ENCODE measurements around the gene ZIM2.

DNA sequence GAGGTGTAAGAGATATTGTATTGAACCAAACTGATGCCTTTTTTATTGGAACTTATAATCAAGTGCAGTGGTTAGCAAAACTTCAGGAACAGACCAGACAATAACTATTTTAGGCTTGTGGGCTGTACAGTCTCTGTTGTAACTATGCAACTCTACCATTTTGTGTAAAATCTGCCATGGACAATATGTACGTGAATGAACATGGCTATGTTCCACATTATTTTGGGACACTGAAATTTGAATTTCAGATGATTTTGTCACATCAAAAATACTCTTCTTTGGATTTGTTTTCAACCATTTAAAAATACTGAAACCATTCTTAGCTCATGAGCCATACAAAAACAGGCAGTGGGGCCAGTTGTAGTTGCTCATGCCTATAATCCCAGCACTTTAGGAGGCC is 27.9 kb upstream of the ZIM2 start:
- TF ChIP-seq EED (IDR thresholded peaks at IDR 0.05; ENCODE audit: low read depth) = no peak
- TF ChIP-seq POLR2A (IDR thresholded peaks at IDR 0.05; ENCODE audit: low read depth, low read length) = no peak
- TF ChIP-seq MYC (IDR thresholded peaks at IDR 0.05; ENCODE audit: insufficient read depth, insufficient read length, insufficient replicate concordance, low read length, severe bottlenecking) = no peak
- TF ChIP-seq HDAC2 (IDR thresholded peaks at IDR 0.05) = no peak
- TF ChIP-seq EP300 (IDR thresholded peaks at IDR 0.05; ENCODE audit: borderline replicate concordance in 1 of 2, control insufficient read depth in 1 of 2, low read depth in 2 of 2, low read length in 2 of 2) = no peak
- TF ChIP-seq, protein P1, sequence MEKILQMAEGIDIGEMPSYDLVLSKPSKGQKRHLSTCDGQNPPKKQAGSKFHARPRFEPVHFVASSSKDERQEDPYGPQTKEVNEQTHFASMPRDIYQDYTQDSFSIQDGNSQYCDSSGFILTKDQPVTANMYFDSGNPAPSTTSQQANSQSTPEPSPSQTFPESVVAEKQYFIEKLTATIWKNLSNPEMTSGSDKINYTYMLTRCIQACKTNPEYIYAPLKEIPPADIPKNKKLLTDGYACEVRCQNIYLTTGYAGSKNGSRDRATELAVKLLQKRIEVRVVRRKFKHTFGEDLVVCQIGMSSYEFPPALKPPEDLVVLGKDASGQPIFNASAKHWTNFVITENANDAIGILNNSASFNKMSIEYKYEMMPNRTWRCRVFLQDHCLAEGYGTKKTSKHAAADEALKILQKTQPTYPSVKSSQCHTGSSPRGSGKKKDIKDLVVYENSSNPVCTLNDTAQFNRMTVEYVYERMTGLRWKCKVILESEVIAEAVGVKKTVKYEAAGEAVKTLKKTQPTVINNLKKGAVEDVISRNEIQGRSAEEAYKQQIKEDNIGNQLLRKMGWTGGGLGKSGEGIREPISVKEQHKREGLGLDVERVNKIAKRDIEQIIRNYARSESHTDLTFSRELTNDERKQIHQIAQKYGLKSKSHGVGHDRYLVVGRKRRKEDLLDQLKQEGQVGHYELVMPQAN (conservative IDR thresholded peaks at IDR 0.05) = no peak
- TF ChIP-seq ATF3 (IDR thresholded peaks at IDR 0.05; ENCODE audit: borderline replicate concordance, extremely low read depth, low read depth, low read length) = no peak
- no peak for TF ChIP-seq CTCF (IDR thresholded peaks at IDR 0.05 in 2 of 3, conservative IDR thresholded peaks at IDR 0.05 in 1 of 3; ENCODE audit: control insufficient read depth in 2 of 3, extremely low read depth in 1 of 3, insufficient read depth in 1 of 3, low read depth in 3 of 3, low read length in 3 of 3)
- TF ChIP-seq JUNB (IDR thresholded peaks at IDR 0.05) = no peak
- no peak for TF ChIP-seq POLR2AphosphoS5 (IDR thresholded peaks at IDR 0.05; ENCODE audit: low read length)
- no peak for TF ChIP-seq ZSCAN29 (IDR thresholded peaks at IDR 0.05)
- TF ChIP-seq CHD2 (IDR thresholded peaks at IDR 0.05; ENCODE audit: borderline replicate concordance, low read depth, low read length) = no peak
- TF ChIP-seq, protein P2, sequence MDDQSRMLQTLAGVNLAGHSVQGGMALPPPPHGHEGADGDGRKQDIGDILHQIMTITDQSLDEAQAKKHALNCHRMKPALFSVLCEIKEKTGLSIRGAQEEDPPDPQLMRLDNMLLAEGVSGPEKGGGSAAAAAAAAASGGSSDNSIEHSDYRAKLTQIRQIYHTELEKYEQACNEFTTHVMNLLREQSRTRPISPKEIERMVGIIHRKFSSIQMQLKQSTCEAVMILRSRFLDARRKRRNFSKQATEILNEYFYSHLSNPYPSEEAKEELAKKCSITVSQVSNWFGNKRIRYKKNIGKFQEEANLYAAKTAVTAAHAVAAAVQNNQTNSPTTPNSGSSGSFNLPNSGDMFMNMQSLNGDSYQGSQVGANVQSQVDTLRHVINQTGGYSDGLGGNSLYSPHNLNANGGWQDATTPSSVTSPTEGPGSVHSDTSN (IDR thresholded peaks at IDR 0.05; ENCODE audit: insufficient replicate concordance, low read depth, low read length) = no peak
